GM19023 (cell line): Measurements from ENCODE around the gene IRF2.
A peak's percentile ranks its signal among the peaks of the same experiment; 100 is the strongest.

ENCODE experiments used
- ATAC-seq: cut with Tn5 transposase; IDR thresholded peaks from one replicate; pipeline ENCODE4 v1.9.1; 2021; ENCODE audit warnings: mild to moderate bottlenecking, moderate library complexity; ENCODE audit not compliant: unreplicated experiment

IRF2 gene

DNA sequence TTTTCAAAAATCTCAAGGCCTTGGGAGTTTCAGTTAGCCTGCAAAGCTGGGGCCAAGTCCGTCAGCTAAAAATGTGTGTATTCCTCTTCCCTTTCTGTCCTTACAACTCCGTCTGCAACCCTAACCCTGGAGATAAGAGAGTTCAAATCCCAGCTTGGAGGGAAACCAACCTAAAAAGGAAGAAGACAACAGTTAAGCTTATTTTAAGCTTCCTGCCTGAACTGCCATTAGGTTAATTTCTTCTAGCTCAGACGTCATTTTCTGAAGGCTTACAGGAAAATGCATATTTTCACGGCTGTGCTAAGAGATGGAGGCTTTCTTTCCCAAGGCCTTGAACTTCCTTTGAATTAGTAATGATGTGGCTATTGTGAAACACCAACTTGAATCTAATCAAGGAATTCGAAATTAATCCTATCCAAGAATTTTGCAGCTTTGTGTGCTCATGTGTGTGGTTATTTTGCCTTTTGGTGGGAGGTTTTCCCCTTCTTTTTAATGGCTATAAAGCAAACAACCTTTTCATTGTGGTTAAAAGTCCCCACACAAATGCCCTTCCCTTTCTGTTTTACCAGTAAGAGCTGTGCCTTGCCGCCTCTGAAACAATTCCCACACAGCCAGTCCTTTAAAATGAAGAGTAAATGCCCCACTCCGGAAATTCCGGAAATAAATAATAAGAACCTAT lies 103.5 kb downstream of the IRF2 start:
- ATAC-seq = no peak

DNA sequence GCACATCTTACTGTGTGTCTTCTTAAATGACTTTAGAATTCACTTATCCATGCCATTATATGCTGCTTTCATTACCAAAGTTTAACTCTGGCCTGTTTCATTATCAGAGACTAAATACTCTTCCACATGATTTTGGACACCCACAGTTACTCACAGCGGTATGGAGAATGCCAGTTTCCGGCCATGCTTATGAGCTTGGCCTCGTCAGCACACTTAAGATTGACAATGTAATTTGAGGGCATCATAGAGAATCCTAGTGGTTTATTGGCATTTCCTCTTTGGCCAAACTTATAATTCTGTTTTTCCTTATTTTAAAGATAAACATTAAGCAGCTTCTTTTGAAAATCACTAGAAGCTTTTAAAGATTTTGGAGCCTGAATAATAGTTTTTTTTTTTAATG lies 104.5 kb downstream of the IRF2 start:
- no peak for ATAC-seq

DNA sequence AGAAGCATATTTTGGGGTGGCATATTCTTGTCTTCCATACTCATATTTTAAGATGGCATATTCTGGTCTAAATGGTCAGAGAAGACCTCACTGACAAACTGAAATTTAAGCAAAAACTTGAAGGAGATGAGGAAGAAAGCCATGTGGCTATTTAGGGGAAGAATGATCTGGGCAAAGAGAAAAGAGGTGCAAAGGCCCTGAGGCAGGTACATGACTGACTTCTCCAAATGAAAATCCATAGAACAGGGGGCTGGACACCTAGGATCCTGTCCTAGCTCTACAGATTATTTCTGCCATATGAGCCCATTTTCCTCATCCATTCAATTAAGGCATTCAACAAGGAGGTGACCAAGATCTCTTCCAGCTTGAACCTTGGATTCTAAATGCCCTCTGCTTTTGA lies 105.6 kb downstream of the IRF2 start:
- ATAC-seq = no peak

DNA sequence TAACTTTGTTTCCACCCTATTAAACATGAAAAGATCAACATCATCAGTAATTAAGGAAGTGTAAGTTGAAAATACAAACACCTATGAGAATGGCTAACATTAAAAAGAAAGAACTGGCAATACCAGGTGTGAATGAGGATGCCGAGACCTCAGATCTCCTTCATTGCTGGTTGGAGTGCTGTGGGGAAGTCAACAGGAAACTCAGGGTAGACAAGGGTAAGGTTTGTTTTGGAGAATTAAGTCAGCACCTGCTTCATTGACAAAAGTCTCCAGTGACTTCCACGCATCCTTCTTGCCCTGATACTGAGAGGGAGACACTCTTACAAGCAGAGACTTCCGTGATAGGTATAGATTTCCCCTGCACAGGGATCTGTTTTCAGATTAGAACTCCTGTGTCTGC lies 106.1 kb downstream of the IRF2 start:
- no peak for ATAC-seq

DNA sequence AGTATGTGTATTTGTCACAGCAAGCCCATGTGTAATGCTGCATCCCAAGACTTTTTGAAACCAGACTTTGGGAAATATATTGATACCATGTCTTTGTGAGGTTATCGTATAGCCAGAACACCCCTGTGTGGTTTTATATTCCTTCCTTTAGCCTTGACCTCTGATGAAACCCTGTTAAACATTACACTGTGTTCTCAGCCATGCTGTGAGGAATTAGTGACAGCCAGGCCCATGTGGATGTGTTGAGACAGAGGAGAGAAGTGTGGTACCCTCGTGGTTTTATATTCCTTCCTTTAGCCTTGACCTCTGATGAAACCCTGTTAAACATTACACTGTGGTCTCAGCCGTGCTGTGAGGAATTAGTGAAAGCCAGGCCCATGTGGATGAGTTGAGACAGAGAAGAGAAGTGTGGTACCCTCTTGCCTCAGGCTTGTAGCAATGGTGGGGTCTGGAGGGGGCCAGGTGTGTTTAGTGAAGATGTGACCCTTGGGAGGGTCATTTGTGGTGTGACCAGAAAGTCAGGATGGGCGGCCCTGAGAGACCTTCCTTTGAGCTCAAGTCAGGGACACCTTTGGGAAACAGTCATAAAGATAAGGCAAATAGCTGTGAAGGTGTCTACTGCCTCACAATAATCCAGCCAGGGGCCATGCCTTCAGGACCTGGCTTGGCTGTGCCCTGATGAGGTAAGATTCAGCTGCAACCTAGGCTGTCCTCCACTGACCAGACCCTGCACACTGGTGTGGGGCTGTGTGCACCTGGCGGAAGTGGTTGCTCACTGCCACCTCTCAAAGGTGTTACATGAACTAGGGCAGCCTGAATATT lies 110.0 kb downstream of the IRF2 start:
- ATAC-seq = peak; percentile 62

DNA sequence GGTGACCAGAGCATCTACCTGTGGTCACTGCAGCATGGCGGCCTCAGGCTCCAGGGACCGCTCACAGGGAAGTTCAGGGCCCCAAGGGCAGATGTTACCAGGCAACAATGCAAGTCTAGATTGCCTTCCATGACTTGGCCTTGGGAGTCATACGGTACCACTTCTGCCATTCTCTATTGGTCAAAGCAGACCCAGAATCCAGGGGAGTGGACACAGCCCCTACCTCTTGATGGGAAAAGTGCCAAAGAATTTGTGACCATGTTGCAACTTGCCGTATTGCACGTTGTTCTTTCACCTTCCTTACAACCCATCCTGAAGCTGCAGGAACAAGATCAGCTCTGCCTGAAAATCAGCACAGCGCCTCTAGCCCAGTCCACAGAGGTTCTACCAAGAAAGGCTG lies 111.1 kb downstream of the IRF2 start:
- no peak for ATAC-seq

DNA sequence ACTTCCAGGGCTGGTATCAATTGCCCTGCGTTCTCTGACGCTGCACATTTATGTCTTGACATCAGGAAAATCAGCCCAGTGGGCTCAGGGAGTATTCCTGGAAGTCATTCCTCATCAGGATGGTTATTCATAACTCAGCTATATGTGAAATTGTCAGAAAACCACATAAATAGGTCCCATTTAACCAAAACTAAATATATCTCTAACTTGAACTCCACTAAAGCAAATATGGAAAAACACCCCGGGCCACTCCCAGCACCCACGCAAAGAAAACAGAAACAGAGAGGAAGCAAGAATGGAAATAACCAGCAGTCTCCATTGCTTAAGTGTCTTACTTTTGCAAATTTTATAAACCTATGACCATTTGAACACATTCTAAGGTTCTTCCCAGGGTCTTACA lies 112.0 kb downstream of the IRF2 start:
- no peak for ATAC-seq

DNA sequence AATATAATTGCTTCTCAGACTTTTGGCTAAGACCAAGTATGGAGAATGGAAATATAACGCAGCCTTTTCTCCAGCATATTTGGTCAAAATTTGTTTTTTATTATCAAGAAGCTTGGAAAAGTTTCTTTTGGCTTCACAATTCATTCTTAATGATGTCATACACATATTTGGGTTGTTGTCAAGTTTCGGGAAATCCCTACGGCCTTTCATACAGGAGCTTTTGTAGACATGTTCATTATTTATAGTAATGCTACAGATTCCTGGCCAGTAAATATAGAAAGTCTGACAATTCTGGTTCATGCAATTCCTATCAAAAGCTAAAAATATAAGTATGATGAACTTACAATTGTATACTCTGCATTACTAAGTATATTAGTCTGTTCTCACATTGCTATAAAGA lies 112.9 kb downstream of the IRF2 start:
- no peak for ATAC-seq

DNA sequence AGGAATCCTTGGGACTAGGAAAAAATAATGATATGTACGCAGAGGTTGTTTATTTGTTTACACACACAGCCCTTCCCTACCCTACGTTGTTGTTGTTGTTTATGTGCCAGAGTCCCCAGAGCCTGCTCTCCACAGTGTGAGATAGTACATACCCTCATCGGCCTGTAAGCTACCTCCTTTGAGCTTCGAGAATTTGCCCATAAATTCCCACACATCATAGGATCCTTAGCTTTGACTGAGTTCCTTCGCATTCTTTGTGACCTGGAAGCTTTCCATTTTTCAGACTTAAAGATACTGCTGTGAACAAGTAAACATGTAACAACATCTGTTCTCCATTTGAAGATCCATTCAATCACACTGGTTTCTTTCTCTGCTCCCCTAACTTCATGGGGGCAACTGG lies 114.5 kb downstream of the IRF2 start:
- ATAC-seq = no peak

DNA sequence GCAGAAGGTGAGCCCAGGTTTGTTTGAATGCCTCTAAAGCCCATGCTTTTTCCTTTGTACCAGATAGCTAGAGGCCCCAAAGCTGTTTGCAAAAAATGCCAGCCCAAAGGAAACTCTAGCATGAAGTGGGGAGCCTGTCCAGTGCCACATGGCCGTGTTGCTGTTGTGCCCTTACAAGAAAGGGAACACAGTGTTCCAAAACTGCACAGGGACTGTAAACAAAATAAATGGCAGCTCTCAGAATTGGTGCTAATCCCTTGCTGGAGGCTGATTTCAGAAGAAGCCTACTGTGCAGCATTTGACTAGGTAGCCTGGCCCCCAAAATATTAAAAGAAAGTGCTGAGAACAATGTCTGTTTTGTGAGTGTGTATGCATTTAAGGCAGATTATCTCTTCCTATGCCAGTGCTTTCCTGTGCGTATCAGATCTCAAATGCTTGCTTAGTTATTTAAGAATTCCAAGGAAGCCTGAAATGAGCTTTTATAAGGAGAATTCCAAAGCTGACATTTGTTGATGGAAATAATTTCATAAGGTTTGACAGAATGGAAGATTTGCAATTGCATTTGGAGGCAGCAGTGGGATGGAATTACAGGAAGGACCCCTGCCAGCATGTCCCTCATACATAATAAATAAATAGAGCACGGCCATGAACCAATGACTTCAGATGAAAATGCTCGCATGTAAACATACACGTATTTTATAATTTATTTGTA lies 115.7 kb downstream of the IRF2 start:
- no peak for ATAC-seq

DNA sequence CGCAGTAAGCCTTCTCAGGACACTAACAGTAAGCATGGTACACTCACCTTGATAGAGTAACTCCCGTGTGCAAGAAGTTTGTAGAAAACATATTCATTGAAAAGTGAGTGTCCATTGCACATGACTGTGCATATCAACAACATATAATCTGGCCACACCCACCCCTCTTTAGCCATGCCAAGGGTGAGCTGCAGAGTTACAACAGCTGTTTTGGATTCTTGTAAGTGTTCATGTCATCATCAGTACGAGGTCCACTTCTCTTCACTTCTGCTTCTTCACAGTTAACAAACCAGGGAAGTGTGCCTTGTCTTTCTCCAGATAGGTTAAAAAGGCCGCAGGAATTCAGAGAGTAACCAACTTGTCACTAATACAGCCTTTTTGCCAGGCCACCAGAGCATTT lies 116.6 kb downstream of the IRF2 start:
- no peak for ATAC-seq

DNA sequence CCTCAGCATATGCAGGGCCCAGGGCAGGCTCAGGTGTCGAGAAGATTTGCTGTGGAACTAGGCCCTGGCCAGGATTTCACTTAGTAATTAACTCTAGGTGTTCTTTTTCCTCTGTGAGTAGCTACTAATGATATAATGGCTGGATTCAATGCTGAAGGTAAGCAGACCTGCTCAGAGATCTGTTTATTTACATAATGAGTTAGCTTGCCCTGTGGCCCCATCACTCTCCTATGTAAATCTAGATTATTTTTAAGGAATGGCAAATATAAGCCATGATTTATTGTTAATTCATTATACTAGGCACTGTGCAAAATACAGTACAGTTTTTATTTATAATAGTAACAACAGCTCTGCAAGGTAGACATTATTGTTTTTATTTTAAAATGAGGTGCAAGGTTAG lies 117.2 kb downstream of the IRF2 start:
- no peak for ATAC-seq

DNA sequence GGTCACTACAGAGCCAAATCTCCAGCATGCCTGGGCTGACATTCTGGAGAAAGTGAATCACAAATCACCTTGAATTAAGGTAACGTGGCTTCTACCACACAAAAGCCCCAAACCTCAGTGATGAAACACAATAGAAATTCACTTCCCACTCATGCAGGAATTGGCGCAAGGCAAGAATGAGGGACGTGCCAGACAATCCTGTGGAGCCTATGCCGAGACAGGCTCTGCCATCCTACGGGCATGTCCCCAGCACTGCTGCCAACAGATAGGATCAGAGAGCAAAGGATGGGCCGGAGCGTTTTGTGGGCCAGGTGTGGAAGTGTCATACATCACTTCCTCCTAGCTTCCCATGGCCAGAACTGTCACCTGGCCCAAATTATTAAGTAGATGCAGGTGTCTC lies 118.0 kb downstream of the IRF2 start:
- no peak for ATAC-seq

DNA sequence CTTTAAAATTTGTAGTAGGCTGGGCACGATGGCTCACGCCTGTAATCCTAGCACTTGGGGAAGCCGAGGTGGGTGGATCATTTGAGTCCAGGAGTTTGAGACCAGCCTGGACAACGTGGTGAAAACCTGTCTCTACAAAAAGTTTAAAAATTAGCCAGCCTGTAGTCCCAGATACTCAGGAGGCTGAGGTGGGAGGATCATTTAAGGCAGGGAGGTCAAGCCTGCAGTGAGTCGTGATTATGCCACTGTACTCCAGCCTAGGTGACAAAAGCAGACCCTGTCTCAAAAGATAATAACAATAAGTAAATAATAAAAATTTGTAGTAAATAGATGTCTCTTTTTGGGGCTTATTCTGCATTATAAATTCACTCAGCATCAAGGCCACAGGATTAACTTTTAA lies 118.5 kb downstream of the IRF2 start:
- no peak for ATAC-seq

DNA sequence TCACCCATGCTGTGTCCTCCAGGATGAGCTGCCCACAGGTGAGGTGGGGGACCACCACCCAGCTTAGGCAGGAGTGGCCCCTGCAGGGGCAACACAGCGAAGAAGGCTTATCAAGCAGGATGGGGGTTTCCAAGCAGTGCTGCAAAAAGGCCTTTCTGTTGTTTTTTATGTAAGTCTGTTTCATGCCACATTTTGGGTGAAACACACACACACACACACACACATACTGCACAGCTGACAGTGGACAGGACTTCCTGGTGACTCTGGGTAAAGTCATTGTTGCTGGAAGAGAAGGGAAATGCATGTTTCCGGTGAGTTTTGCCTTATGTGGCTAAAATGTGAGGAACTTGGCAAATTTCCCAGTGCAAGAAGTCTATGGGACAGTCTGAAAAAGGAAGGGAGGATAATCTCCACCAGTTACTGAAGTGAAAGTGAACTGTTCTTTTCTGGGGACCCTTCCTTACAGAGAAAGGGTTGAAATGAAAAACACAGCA lies 119.2 kb downstream of the IRF2 start:
- ATAC-seq = peak; percentile 28

DNA sequence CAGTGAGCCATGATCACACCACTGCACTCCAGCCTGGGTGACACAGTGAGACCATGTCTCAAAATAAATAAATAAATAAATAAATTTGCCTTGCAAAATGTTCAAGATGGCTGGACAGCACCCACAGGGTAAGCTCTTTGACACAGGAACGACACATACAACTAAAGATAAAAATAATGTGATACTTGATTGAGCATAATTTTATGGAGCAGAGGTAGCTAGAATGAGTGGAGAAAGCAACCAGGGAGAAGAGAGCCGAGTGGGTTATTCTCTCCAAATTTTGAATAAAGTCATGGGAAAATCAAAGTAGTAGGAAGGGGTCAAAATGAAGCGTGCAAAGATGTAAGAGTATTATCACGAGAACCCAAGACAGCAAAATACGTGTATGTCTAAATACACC lies 121.5 kb downstream of the IRF2 start:
- no peak for ATAC-seq

DNA sequence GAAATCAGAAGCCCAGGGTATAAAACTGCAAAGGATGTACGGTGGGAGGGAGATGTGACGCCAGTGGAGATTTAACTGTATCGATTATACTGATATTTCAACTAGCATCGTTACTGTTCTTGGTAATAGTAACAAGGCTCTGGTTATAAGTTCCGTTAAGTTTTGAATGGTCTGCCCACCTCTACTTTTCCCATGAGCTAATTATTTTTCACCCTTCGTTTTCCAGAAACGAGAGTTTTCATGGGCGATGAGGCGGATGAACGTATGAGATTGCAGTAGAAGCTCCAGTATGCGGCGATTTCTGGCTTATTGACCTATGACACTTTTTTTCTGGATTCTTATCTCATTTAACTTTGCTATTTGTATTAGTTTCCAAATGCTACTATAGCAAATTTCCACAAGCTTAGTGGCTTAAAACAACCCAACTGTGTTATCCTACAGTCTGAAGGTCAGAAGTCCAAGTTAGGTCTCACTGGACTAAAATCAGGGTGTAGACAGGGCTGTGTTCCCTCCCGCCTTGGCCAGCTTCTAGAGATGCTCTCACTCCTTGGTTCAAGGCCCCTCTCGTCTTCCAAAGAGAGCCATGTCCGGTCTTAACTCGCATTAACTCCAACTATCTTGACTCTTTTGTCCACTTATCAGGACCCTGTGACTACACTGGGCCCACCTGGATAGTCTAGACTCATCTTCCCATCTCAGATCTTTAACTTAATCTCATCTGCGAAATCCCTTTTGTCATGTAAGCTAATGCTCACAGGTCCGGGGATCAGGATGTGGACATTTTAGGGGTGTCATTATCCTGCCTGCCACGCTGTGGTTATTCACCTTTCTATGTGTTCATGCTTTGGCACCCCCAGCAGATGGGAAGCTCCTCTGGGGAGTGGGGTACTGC lies 122.5 kb downstream of the IRF2 start:
- ATAC-seq = no peak

DNA sequence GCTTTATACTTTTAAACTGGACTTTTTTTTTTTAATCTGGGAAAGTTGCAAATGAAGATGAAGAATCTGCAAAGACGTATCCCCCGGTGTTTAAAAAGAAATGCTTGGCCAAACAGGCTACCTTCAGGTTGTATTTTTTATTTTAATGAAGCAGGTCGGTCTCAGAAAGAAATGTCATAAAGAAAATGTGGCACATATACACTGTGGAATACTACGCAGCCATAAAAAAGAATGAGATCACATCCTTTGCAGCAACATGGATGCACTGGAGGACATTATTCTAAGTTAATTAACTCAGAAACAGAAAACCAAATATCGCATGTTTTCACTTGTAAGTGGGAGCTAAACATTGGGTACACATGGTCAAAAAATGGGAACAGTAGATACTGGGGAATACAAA lies 123.4 kb downstream of the IRF2 start:
- no peak for ATAC-seq

DNA sequence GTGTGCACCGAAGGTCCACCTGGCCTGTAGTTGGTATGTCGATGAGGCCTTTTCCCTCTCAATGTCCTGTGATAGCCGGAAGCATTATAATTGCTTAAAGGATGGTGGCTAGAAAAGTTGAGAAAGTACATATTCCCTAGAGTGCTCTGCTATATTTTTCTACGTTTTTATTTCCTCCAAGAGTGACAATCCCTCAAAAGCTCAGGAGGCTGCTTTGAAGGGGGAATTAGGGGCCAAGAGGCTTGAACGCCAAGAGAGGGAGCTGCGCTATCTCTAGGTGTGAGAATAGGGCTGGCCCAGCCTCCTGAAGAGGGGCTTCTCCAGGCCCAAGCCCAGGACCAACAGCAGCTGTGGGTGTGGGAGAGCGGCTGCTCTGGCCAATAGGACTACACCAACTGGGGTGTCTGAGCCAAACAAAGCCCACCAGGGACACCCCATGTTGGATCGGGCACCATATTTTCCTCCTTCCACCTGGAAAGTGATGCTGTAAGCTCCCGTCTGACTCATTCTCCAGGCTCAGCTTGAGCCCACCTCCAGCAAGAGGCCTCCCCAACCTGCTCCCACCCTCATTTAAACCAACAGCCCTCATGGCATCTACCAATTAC lies 124.0 kb downstream of the IRF2 start:
- ATAC-seq = no peak

DNA sequence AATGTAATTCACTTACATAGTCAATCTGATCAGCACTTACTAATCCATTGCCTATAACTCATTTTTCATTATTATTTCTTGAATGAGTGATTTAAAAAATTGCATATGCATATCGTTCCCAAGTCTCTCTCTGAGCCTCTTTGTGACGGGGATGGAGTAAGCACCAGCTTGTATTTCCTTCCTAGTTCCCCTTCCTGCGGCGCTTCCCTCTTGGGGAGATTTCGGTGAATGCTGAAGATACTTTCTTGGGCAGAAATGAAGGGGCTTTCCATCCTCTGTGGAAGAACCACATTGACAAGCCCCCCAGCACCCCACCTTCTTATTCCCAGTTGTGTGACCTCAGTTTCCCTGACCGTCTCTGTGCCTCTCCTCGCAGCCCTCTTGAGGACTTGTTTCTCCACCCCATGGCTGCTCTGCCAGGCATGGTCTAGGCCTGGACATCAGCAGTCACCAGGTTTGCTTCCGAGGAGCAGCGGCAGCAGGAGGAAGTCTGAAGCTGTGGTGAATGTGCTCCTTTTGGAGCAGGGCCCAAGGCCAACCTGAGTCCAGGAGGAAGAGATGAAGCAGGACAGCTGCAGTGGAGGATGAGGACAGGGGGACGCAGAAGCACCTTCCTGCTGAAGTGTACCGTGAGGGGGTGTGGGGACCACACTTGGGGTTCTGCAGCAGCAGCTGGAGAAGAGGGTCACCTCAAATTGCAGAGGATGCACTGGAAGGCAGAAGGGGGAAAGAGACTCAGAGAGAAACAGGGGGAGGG lies 124.9 kb downstream of the IRF2 start:
- no peak for ATAC-seq
